Liver (tissue), 9 donors: ENCODE measurements around the gene TMTC2. TPM values are rescaled to one million over a fixed set of nuclear protein-coding genes. Genes with fewer than 3 reads are reported as not detected.

ENCODE experiments used
- DNase-seq: peaks from one replicate; pipeline ENCODE4 v3.0.0-alpha.2; 2017; ENCODE audit warnings: low spot score
- H3K27ac ChIP-seq, 2 donors: one replicate each; pipeline ENCODE4 v1.7.0; 2013; ENCODE audit warnings: inconsistent platforms in 2 of 2, low read length in 2 of 2, control low read depth in 1 of 2, low read depth in 1 of 2, mild to moderate bottlenecking in 1 of 2
- H3K27me3 ChIP-seq, 4 donors: one replicate each; pipeline versions ENCODE4 v1.6.1 to v1.7.0; 2013; ENCODE audit warnings: low read length in 3 of 4, inconsistent platforms in 1 of 4, mild to moderate bottlenecking in 1 of 4, moderate library complexity in 1 of 4; ENCODE audit not compliant: control insufficient read depth in 4 of 4, insufficient read depth in 4 of 4
- H3K36me3 ChIP-seq, 4 donors: one replicate each; pipeline versions ENCODE4 v1.6.1 to v1.7.0; 2013; ENCODE audit warnings: low read length in 3 of 4, mild to moderate bottlenecking in 3 of 4, low read depth in 1 of 4, moderate library complexity in 1 of 4; ENCODE audit not compliant: control insufficient read depth in 4 of 4, insufficient read depth in 3 of 4
- H3K4me1 ChIP-seq, 4 donors: one replicate each; pipeline versions ENCODE4 v1.6.1 to v1.7.0; 2013; ENCODE audit warnings: low read length in 3 of 4, mild to moderate bottlenecking in 3 of 4, moderate library complexity in 1 of 4; ENCODE audit not compliant: control insufficient read depth in 4 of 4, insufficient read depth in 4 of 4
- H3K4me3 ChIP-seq, 3 donors: one replicate each; pipeline versions ENCODE4 v1.6.1 to v1.7.0; 2013; ENCODE audit warnings: low read length in 3 of 3, control low read depth in 1 of 3, low read depth in 1 of 3, mild to moderate bottlenecking in 1 of 3
- H3K9ac ChIP-seq, 2 donors: one replicate each; pipeline ENCODE4 v1.7.0; 2013; ENCODE audit warnings: low read length in 2 of 2, mild to moderate bottlenecking in 2 of 2, moderate library complexity in 2 of 2, control low read depth in 1 of 2, low read depth in 1 of 2
- H3K9me3 ChIP-seq, 4 donors: one replicate each; pipeline versions ENCODE4 v1.6.1 to v1.7.0; 2013; ENCODE audit warnings: low read length in 3 of 4; ENCODE audit not compliant: control insufficient read depth in 4 of 4
- CTCF ChIP-seq: fragments of 150-350 bp; IDR thresholded peaks from 2 replicates; pipeline ENCODE4 v1.5.1; 2017; ENCODE audit warnings: improper control_type of control experiment, low read depth, low read length; ENCODE audit not compliant: missing input control
- EGR1 ChIP-seq, 2 donors: IDR thresholded peaks; 2 replicates each; pipeline ENCODE4 v1.6.1; 2016 to 2018; ENCODE audit warnings: antibody characterized with exemption in 2 of 2, low read depth in 2 of 2
- GABPA ChIP-seq, 2 donors: IDR thresholded peaks in 1 of 2; conservative IDR thresholded peaks in 1 of 2; 2 replicates each; pipeline ENCODE4 v1.6.1; 2016; ENCODE audit warnings: antibody characterized with exemption in 2 of 2, mild to moderate bottlenecking in 1 of 2, moderate library complexity in 1 of 2
- HNF4G ChIP-seq: IDR thresholded peaks from 2 replicates; pipeline ENCODE4 v1.6.1; 2016; ENCODE audit warnings: antibody characterized with exemption
- MAX ChIP-seq: IDR thresholded peaks from 2 replicates; pipeline ENCODE4 v1.6.1; 2016; ENCODE audit warnings: antibody characterized with exemption
- NR2F2 ChIP-seq: IDR thresholded peaks from 2 replicates; pipeline ENCODE4 v1.6.1; 2016; ENCODE audit warnings: antibody characterized with exemption
- REST ChIP-seq: IDR thresholded peaks from 2 replicates; pipeline ENCODE4 v1.6.1; 2016; ENCODE audit warnings: antibody characterized with exemption, mild to moderate bottlenecking
- RXRA ChIP-seq, 2 donors: IDR thresholded peaks; 2 replicates each; pipeline ENCODE4 v1.6.1; 2017 to 2018; ENCODE audit warnings: antibody characterized with exemption in 2 of 2, mild to moderate bottlenecking in 1 of 2
- SP1 ChIP-seq: IDR thresholded peaks from 2 replicates; pipeline ENCODE4 v1.6.1; 2018; ENCODE audit warnings: antibody characterized with exemption, mild to moderate bottlenecking
- TAF1 ChIP-seq: conservative IDR thresholded peaks from 2 replicates; pipeline ENCODE4 v1.6.1; 2016; ENCODE audit warnings: antibody characterized with exemption, mild to moderate bottlenecking
- YY1 ChIP-seq: IDR thresholded peaks from 2 replicates; pipeline ENCODE4 v1.6.1; 2016; ENCODE audit warnings: antibody characterized with exemption, mild to moderate bottlenecking
- ZBTB33 ChIP-seq: IDR thresholded peaks from 2 replicates; pipeline ENCODE4 v1.6.1; 2016; ENCODE audit warnings: antibody characterized with exemption
- polyA plus RNA-seq, 2 donors: library from polyadenylated mRNA; stranded (reverse) in 1 of 2; unstranded in 1 of 2; fragments of 200-250 nt in 1 of 2; fragments of >200 nt in 1 of 2; fragmentation: Nextera tagmentation in 1 of 2; extraction: Ambion mirVana in 1 of 2; gene quantifications; one replicate each; pipeline versions ENCODE4 v1.2.1 to v1.2.3, GENCODE V29; 2013 to 2015
- total RNA-seq, 2 donors: library from RNA; depleted of rRNA; stranded (reverse); fragments of >200 nt; gene quantifications; one replicate each; pipeline ENCODE4 v1.2.3, GENCODE V29; 2014
- donor health status: healthy.
- donor health status: healthy.
- donor health status: healthy.
- donor health status: healthy.
- donor health status: healthy.

Gene TMTC2
- total and polyA plus RNA-seq, 4 donors: 0.36 to 3.0 (median 0.61) TPM

GRCh38 chr12:82788594-82788993 lies 101.9 kb downstream of the TMTC2 start:
- H3K4me1 ChIP-seq: no peaks in the 10 kb centered on the region
- no peak overlapping the region for H3K4me3 ChIP-seq
- H3K27ac ChIP-seq: no peak overlapping the region
- no peaks in the 10 kb centered on the region for H3K36me3 ChIP-seq
- no peaks in the 10 kb centered on the region for H3K27me3 ChIP-seq
- H3K9me3 ChIP-seq: no peaks in the 10 kb centered on the region
- TF ChIP-seq MAX (no peak), EGR1 (IDR thresholded peaks at IDR 0.05; ENCODE audit: low read depth in 2 of 2) (no peak), RXRA (IDR thresholded peaks at IDR 0.05) (no peak), SP1 (no peak), HNF4G (no peak), NR2F2 (no peak)
- no peak overlapping the region for H3K9ac ChIP-seq
- DNase-seq: no peak

- no peak for DNase-seq
- Histone ChIP-seq H3K4me3 (no peak overlapping the region), H3K4me1 (no peaks in the 10 kb centered on the region), H3K9me3 (no peaks in the 10 kb centered on the region), H3K27ac (no peak overlapping the region), H3K27me3 (no peaks in the 10 kb centered on the region), H3K36me3 (no peaks in the 10 kb centered on the region), H3K9ac (no peak overlapping the region)
- TF ChIP-seq EGR1 (IDR thresholded peaks at IDR 0.05; ENCODE audit: low read depth in 2 of 2): no peak
- TF ChIP-seq RXRA (IDR thresholded peaks at IDR 0.05): no peak
- no peak for TF ChIP-seq MAX
- TF ChIP-seq YY1: no peak
- no peak for TF ChIP-seq REST
- TF ChIP-seq GABPA (IDR thresholded peaks at IDR 0.05 in 1 of 2, conservative IDR thresholded peaks at IDR 0.05 in 1 of 2): no peak
- TF ChIP-seq SP1: no peak
- TF ChIP-seq ZBTB33: no peak
- TF ChIP-seq TAF1: no peak
- no peak for TF ChIP-seq HNF4G
- no peak for TF ChIP-seq NR2F2
- no peak for TF ChIP-seq CTCF
These were observed 103.0 kb downstream of the TMTC2 start for GRCh38 chr12:82789674-82790073.
